ENCODE data around the gene TIMM21.

Gene TIMM21

GRCh38 chr18:74148543-74149070, 284 bp downstream of the TIMM21 start:
- no peak for DNase-seq

DNA sequence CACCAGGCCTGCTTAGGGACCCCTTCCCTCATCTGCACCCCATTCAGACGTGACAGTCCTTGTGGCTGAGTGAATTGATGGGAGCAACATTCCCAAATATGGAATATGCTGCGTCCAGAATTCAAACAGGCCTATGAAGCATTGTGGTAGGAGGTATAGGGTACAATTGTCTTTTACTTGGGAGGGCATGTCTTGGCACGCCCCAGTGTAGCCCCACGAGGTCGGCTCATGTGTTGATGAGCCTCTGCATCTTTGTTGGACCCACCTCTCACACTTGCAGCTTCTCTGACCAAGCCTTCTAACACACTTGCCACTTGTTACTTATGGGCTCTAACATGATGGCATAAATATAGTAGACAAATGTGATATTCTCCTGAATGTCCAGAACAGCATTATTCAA, 1.6 kb downstream of the TIMM21 start:
- no peak for DNase-seq

DNA sequence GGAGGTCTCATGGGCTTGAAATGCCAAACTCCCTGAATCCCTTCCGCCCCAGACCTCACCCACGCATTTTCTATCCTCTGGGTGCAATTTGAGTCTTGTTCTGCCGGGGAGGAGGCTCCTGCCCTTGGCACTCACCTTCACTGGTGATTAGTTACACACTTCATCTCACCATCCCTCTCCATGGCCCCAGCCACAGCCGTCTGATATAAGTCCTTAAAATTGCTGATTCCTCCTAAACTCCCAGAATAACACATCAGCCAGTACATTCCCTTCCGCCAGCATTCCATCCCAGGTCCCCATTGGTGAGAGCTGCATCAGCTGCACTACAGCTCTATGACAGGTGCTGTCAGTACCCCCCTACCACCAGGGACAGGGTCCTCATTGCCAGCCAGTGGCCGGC, 3.9 kb downstream of the TIMM21 start:
- no peak for DNase-seq

DNA sequence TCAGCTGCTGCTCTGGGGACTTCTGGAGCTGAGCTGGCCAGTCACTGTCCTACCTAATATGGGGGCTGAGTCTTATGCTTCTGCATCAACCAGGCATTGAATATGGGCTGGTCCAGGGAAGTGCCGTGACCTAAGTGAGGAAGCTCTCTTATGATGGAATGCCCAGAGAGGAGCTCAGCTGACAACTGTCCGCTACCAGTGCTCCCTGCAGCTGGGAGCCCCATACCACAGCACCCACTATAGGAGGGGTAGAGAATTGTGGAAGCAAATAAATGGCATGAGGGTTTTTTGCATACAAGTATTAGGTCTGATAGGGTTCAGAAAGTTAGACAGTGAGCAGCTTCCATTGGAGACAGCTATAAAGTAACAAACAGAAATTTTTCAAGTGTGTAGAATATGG, 4.5 kb downstream of the TIMM21 start:
- no peak for DNase-seq

GRCh38 chr18:74153377-74153776, 5.1 kb downstream of the TIMM21 start:
- no peak for DNase-seq

DNA sequence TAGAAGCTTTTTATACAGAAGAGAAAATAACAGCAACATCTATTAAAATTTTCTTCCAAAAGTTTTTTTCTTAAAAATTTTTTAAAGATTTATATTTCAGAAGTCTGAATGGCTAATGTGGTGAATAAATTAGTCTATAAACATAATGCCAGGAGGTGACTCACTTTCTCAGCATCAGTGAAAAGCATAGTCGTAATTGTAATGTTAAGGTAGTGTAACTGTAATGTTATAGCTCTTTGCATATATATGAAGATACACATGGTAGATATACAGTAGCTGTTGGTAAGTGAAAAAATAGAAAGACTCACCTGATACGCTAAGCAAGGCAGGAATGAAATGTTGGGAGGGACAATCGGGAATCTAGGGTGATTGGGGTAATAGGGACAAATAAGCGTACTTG, 5.5 kb downstream of the TIMM21 start:
- no peak for DNase-seq

DNA sequence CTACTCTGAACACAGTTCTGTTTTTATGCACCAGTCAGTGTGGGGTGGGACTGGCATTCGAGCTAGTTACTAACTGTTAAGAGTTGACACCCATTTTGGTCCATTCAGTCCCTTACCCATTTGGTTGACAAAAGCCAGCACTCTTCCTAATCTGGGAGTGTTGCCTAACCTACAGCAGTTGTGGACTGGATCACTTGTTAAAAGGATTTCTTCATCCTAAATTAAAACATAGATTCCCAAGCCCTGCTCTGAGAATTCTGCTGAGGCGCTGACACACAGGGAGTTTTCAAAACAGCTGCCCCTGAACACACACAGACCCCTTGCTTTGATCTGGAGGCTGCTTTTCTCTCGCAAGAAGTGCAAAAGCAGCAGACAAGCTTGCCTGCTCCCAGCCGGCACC, 6.4 kb downstream of the TIMM21 start:
- DNase-seq, result no peak

DNA sequence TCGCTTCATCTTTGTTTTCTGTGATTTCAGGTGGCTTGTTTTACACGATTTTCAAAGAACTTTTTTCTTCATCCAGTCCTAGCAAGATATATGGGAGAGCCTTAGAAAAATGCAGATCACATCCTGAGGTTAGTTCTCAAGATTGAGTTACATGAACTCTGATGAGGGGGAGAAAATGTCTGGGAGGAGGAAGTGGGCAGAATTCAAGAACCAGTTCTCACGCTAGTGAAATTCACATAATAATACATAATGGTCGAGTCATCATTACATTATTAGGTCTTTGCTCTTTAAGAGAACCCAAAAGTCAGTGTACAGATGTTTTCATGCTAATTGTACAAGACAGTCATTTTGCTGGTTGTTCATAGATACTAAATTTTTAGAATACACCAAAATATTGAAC, 7.0 kb downstream of the TIMM21 start:
- DNase-seq, result no peak

DNA sequence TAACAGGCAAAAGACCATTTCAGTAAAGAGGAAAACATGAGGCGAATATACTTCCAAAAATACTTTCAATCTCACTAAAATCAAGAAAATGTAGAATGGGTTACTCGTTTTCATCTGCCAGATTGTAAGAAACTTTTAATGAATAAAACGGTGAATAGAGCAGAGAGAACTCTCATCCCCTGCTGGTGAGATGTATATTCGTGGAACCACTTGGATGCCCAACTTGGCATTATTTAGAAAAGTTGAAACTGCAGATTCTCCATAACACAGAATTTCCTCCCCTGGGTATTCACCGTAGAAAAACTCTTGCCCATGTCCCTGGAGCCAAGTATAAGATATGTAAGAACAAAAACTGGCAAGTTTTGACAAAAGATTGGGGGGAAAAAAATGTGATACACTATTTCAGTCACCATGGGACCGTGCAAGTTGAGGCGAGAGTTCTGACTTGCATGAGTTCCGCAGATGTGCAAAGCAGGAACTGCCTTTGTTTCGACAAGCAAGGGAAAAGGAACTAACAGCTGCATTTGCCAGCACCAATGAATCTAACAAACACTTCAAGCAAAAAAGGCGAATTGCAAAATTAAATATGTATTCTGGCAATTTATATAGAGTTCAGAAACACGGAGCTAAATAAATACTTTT, 14.8 kb downstream of the TIMM21 start:
- DNase-seq, result no peak

DNA sequence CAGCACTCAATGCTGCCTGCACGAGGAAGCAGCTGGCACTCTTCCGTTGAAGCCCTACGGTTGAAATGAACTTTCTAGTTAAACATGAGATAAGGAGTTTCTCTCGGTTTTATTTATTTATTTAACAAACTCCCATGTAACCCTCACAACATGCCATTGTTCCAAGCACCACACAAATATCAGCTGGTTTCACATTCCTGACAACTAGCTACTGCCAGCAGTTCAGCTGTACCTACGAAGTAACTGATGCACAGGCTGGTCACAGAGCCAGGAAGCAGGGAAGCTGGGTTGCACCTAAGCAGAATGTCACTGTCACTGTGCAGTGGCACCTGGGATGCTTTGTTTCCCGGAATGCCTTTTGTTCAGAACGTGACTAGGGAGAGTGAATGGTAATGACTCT, 18.1 kb downstream of the TIMM21 start:
- DNase-seq, result no peak

- no peak for DNase-seq
Measured at GRCh38 chr18:74171910-74172606, 23.7 kb downstream of the TIMM21 start.

DNA sequence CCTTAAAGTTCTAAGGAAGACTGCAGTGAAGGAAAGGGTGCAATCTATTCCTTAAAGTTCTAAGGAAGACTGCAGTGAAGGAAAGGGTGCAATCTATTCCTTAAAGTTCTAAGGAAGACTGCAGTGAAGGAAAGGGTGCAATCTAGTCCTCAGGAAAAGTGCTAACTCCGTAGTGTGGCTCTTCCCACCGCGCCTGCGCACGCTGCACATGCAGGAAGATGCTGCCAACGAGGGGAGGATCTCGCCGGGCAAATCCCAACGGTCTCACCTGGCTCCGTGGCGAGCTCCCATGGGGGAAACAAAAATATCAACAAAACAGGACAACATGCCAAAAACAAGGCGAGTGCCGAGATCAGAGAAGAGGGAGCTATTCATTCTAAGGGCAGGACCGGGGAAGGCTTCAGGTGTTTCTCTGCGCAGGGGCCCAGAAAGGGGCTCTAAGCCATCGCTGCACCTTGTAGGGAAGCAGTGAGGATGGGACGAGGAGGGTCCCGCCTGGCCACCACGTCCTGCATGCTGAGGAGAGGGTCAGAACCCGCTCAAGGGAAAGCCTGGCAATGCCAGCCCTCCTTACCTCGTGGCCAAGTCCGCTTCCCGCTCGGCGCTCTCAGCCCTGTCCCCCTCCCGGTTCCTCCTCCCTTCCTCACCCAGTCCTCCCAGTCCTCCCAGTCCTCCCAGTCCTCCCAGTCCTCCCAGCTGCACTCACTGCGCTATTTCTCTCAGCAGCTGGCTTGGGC, 24.5 kb downstream of the TIMM21 start:
- no peak for DNase-seq

GRCh38 chr18:74173434-74173750, 25.1 kb downstream of the TIMM21 start:
- DNase-seq, result no peak

DNA sequence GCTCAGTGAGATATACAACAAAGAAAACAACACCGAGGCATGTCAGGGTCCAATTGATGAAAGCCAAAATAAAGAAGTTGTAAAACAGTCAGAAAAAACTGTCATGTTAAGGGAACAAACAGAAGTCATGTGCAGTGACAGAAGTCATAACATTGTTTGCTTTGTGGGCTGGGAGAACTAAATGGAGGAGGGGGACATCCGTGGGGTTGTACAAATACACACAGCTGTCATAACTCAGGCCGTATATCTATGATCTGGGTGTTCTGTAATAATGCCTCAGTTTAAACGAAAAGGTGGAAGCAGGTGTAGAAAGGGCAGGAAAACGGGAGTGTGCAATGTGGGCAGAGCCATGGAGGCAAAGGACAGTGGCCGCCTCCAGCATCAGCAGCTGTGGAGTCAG, 27.3 kb downstream of the TIMM21 start:
- no peak for DNase-seq

- no peak for DNase-seq
Measured at GRCh38 chr18:74178884-74179283, 30.6 kb downstream of the TIMM21 start.

DNA sequence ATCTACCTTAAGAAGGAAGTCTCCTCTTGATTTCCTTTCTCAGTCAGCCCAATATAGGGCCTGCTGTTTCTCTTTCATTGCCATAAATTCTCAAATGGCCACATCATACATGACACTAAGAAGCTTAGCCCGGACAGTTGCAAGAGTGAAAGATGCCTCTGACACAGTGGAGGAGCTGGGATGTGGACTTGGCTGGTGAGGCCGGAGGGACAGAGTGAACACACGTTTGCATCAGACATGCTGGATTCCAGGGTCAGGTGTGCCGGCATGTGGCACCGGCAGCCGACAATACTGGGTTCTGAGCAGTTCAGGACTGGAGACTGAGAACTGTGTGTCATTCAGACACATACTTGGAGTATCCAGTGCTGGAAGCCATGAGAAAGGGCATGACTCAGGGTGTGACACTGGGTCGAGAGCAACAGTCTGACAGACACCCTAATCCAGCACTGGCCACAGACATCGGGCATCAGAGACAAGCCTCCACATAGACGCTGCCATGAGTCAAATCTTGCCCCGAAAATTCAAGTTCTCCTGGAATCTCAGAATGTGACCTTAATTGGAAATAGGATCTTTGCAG, 31.4 kb downstream of the TIMM21 start:
- DNase-seq, result no peak

DNA sequence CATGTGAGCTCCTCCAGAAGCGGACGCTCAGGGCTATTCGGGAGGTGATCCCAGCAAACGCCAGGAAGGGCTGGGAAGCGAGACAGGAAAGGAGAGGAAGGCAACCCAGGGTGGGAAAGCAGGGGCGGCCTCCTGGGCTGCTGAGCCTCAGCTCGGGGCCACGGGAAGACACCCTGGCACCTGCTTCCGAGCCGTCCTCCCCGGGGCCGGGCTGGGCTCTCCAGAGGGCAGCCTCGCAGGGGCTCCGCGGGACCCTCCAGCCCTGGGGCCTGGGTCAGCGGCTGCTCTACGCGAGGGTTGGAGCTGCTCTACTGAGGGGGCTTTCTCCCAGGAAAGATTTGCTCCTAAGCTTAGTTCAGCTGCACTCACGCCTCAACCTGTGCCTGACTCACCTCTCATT, 34.0 kb downstream of the TIMM21 start:
- no peak for DNase-seq

DNA sequence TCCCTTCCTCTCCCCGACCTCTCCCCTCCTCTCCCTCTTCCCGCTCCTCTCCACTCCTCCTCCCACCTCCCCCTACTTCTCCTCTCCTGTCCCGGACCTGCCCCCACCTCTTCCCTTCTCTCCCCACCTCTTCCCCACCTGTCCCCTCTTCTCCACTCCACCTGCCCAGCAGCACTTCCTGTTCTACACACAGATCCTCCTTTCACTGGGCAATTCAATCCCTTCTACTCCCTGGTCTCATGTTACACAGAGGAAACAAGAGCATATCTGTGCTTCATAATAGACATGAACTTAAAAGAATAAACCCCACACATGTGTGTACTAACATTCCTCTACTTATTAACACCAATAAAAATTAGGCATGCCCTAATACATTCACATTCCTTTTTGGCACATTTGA, 34.8 kb downstream of the TIMM21 start:
- no peak for DNase-seq

DNA sequence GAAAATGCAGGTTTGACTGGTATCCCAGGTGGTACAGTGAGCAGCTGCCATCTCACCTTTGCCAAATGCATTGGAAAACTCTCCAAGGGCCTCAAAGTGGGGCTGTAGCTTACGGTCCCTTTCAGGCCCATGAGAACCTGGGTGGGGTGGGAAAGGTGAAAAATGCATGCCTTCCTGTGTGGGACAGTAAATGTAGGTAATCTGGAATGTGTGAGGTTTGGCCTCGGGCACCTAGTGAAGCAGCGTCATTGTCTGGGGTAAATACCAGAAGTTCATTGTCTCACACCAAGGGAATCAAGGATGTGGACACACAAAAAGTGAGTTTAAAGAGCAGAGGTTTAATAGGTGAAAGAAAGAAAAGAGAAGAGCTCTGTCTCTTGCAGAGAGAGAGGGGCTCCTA, 36.6 kb downstream of the TIMM21 start:
- no peak for DNase-seq

DNA sequence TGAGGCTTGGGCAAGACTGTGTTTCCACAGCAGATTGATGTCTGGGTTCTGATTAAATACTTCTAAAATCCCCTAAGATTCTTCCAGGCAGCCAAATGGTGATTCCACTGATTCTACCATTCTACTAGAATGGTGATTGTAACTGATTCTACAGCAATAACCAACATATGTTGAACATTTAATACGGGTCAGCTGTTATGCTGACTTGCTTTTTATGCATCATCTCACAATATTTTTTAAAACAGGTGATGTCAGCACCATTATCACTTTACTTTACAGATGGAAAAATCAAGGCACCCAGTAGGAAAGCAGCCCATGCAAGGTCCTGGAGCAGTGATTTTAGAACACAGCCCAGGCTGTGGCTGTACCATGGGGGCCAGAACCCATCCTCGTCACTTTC, 37.5 kb downstream of the TIMM21 start:
- DNase-seq, result no peak

- DNase-seq, result no peak
Measured at GRCh38 chr18:74186661-74187060, 38.3 kb downstream of the TIMM21 start.

GRCh38 chr18:74190086-74190485, 41.8 kb downstream of the TIMM21 start:
- DNase-seq, result no peak

DNA sequence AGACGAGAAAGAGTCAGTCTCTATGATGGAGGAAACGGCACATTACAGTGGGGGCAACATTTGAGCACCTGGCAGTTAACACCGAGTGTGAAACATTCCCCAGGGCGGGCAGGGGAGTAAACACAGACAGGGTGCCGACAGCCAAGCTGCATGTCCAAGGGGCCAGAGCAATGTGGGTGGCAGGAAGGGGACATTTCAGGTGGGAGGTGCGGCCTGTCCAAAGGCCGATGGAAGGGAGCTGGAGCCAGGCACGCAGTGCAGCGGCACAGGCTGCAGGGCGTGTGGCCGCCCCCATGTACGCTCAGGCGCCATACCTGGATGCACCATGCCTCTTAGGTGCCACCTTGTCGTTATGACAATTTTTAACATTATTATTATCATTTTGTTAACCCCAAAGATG, 43.3 kb downstream of the TIMM21 start:
- DNase-seq, result no peak

DNA sequence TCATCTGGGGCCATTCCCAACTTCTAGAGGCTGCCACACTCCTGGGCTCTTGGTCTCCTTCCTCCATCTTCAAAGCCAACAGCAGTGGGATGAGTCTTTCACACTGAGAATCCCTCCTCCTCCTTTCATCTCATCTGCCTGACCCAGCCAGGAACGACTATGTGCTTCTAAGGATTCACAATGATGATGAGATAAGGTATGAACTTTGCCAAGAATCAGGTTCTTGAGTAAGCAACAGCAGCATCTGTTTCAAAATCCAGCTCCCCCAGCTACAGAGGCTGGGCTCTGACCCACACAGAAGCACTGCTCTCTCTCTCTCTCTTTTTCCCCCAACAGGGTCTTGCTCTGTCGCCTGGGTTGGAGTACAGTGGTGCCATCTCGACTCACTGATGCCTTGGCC, 46.4 kb downstream of the TIMM21 start:
- DNase-seq, result no peak
